Keratinocyte (primary cell): Measurements from ENCODE around the gene SPSB4. TPM values are rescaled to one million over a fixed set of nuclear protein-coding genes. Genes with fewer than 3 reads are reported as not detected.

ENCODE experiments used
- DNase-seq: peaks from one replicate; pipeline ENCODE4 v3.0.0-alpha.2; 2011; ENCODE audit warnings: low read depth, missing footprints, low spot score
- FAIRE-seq: peaks from 2 replicates; lab custom pipeline; 2011; peaks lifted over from hg19 to GRCh38; lab: Jason Lieb, UNC
- H2AFZ ChIP-seq: 2 replicates; pipeline ENCODE4 v1.6.0; 2012; ENCODE audit warnings: low read length, control low read depth, inconsistent platforms; ENCODE audit not compliant: control insufficient read depth
- H3K27ac ChIP-seq: 2 replicates; pipeline ENCODE4 v1.5.1; 2011; ENCODE audit warnings: low read length; ENCODE audit not compliant: control insufficient read depth, insufficient read depth
- H3K27me3 ChIP-seq: 3 replicates; pipeline ENCODE4 v1.6.0; 2011; ENCODE audit warnings: low read length; ENCODE audit not compliant: control insufficient read depth, insufficient read depth; ENCODE audit errors: extremely low read depth
- H3K36me3 ChIP-seq, 2 experiments: 2 replicates in 1 of 2; 3 replicates in 1 of 2; pipeline ENCODE4 v1.5.1; 2011; ENCODE audit warnings: low read length in 2 of 2, mild to moderate bottlenecking in 1 of 2; ENCODE audit not compliant: control insufficient read depth in 2 of 2, insufficient read depth in 2 of 2; ENCODE audit errors: extremely low read depth in 1 of 2
- H3K4me1 ChIP-seq: 3 replicates; pipeline ENCODE4 v1.5.1; 2011; ENCODE audit warnings: low read length; ENCODE audit not compliant: control insufficient read depth, insufficient read depth; ENCODE audit errors: extremely low read depth
- H3K4me2 ChIP-seq: 3 replicates; pipeline ENCODE4 v1.6.0; 2011; ENCODE audit warnings: low read depth, low read length; ENCODE audit not compliant: control insufficient read depth, insufficient read depth; ENCODE audit errors: extremely low read depth
- H3K4me3 ChIP-seq, 3 experiments: fragments of 200-600 bp in 1 of 3; sonication (generic) in 1 of 3; 2 replicates in 2 of 3; 3 replicates in 1 of 3; pipeline ENCODE4 v1.5.1; 2011 to 2016; ENCODE audit warnings: low read length in 3 of 3, mild to moderate bottlenecking in 3 of 3, control low read depth in 2 of 3, inconsistent platforms in 1 of 3, low read depth in 1 of 3, mixed read lengths in 1 of 3, mixed run types in 1 of 3, moderate library complexity in 1 of 3; ENCODE audit not compliant: control insufficient read depth in 2 of 3, insufficient read depth in 2 of 3; ENCODE audit errors: extremely low read depth in 1 of 3
- H3K79me2 ChIP-seq: 2 replicates; pipeline ENCODE4 v1.6.0; 2012; ENCODE audit warnings: low read length; ENCODE audit not compliant: control insufficient read depth, insufficient read depth
- H3K9ac ChIP-seq: 3 replicates; pipeline ENCODE4 v1.6.0; 2011; ENCODE audit warnings: low read length; ENCODE audit not compliant: control insufficient read depth, insufficient read depth; ENCODE audit errors: extremely low read depth
- H3K9me1 ChIP-seq: 3 replicates; pipeline ENCODE4 v1.6.0; 2011; ENCODE audit warnings: low read length; ENCODE audit not compliant: control insufficient read depth, insufficient read depth; ENCODE audit errors: extremely low read depth
- H3K9me3 ChIP-seq: 2 replicates; pipeline ENCODE4 v1.5.1; 2012; ENCODE audit warnings: low read depth, low read length; ENCODE audit not compliant: control insufficient read depth
- H4K20me1 ChIP-seq: 3 replicates; pipeline ENCODE4 v1.6.0; 2011; ENCODE audit warnings: low read length; ENCODE audit not compliant: control insufficient read depth, insufficient read depth; ENCODE audit errors: extremely low read depth
- EZH2 ChIP-seq: IDR thresholded peaks from one replicate; pipeline ENCODE4 v1.6.1; 2012; ENCODE audit warnings: inconsistent platforms, mild to moderate bottlenecking, low read length, moderate library complexity
- dilution Hi-C: fragments of 300-500 bp; cut with MboI; formaldehyde crosslinking; loops from one replicate; pipeline ENCODE4 v1.7.0; 2020; ENCODE audit warnings: low sequenced_read_pairs; ENCODE audit not compliant: extremely low pct_ligation_motif_present
- polyA plus RNA-seq, 5 experiments: library from polyadenylated mRNA; depleted of rRNA in 3 of 5; stranded (reverse) in 3 of 5; stranded (forward) in 1 of 5; unstranded in 1 of 5; fragments of >200 nt; gene quantifications; 1 replicate in 1 of 5; 2 replicates in 3 of 5; 3 replicates in 1 of 5; pipeline versions ENCODE4 v1.2.1 to v1.2.3, GENCODE V29; 2011 to 2012; ENCODE audit warnings: missing spikeins in 2 of 5, low read depth in 1 of 5, low replicate concordance in 1 of 5
- TF ChIP-seq, protein P1 (sequence below), 3 experiments: IDR thresholded peaks in 1 of 3; conservative IDR thresholded peaks in 1 of 3; optimal IDR thresholded peaks in 1 of 3; 2 replicates in 2 of 3; 3 replicates in 1 of 3; pipeline versions ENCODE3 to v1.5.1; 2011; ENCODE audit warnings: low read length in 3 of 3, mild to moderate bottlenecking in 3 of 3, moderate library complexity in 2 of 3, control low read depth in 1 of 3, inconsistent platforms in 1 of 3; ENCODE audit not compliant: insufficient read depth in 2 of 3; ENCODE audit errors: extremely low read depth in 1 of 3

Gene SPSB4
- polyA plus RNA-seq, 1 donor (not counting 4 experiments of a cell fraction or from before 2014, with no cell fraction given): not detected

DNA sequence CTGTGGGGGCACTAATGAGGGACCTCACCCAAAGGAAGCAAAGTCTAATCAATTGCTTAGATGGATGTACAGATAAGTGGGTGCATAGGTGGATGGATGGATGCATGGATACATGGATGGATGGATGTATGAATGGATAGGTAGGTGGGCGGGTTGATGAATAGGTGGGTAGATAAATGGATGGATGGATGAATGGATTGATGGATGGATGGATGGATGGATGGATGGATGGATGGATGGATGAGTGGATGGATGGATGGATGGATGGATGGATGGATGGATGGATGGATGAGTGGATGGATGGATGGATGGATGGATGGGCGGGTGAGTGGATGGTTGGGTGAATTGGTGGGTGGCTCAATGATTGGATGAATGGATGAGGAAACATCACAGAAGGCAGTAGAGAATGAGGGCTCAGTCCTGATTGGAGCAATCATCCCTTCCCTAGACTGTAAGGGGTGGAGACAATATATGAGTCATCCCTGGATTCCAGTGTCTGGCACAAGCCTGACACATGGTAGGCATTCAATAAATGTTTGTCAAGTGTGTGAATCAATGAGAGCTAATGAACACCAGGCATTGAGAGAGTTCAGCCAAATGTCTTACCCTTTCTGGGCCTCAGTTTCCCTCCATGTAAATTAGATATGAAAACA, 140.1 kb downstream of the SPSB4 start:
- H3K4me1 ChIP-seq: no peaks in the 10 kb centered on the region
- H3K4me2 ChIP-seq: no peak overlapping the region
- no peak overlapping the region for H2AFZ ChIP-seq
- dilution Hi-C loops: no loop called here
- TF ChIP-seq, protein P1, sequence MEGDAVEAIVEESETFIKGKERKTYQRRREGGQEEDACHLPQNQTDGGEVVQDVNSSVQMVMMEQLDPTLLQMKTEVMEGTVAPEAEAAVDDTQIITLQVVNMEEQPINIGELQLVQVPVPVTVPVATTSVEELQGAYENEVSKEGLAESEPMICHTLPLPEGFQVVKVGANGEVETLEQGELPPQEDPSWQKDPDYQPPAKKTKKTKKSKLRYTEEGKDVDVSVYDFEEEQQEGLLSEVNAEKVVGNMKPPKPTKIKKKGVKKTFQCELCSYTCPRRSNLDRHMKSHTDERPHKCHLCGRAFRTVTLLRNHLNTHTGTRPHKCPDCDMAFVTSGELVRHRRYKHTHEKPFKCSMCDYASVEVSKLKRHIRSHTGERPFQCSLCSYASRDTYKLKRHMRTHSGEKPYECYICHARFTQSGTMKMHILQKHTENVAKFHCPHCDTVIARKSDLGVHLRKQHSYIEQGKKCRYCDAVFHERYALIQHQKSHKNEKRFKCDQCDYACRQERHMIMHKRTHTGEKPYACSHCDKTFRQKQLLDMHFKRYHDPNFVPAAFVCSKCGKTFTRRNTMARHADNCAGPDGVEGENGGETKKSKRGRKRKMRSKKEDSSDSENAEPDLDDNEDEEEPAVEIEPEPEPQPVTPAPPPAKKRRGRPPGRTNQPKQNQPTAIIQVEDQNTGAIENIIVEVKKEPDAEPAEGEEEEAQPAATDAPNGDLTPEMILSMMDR (optimal IDR thresholded peaks at IDR 0.05 in 1 of 3, IDR thresholded peaks at IDR 0.05 in 1 of 3, conservative IDR thresholded peaks at IDR 0.05 in 1 of 3; ENCODE audit: extremely low read depth in 1 of 3, insufficient read depth in 2 of 3, low read length in 3 of 3): no peak
- TF ChIP-seq EZH2: no peak
- H3K9me3 ChIP-seq: no peaks in the 10 kb centered on the region
- no peaks in the 10 kb centered on the region for H3K36me3 ChIP-seq
- H3K9ac ChIP-seq: no peak overlapping the region
- peaks cover 9% of the 10 kb centered on the region for H3K27me3 ChIP-seq
- H3K9me1 ChIP-seq: no peaks in the 10 kb centered on the region
- peak; percentile 60 for FAIRE-seq
- H3K79me2 ChIP-seq: no peaks in the 10 kb centered on the region
- no peak overlapping the region for H3K27ac ChIP-seq
- no peaks in the 10 kb centered on the region for H4K20me1 ChIP-seq
- no peak for DNase-seq
- no peak overlapping the region for H3K4me3 ChIP-seq

DNA sequence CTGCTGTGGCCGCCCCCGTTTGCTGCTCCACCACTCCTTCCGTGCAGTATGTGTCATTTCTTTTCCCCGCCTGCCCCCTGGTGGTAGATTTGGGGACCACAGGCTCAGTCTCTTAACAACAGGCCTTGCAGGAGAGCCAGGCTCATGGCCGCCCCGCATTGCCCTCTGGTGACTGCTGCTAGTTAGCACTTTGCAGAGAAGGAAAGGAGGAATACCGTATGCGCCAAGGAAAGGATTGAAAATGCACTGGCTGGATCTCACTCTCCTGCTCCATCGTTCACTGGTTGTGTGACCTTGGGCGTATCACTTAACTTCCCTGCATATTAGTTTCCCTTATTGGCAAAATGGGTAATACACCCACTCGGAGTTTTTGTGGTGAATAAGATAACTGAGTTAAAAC, 141.2 kb downstream of the SPSB4 start:
- H3K79me2 ChIP-seq: no peaks in the 10 kb centered on the region
- peaks cover 9% of the 10 kb centered on the region for H3K27me3 ChIP-seq
- no peak overlapping the region for H3K4me2 ChIP-seq
- no peak overlapping the region for H2AFZ ChIP-seq
- no peaks in the 10 kb centered on the region for H4K20me1 ChIP-seq
- dilution Hi-C loops: no loop called here
- no peak overlapping the region for H3K4me3 ChIP-seq
- no peak overlapping the region for H3K27ac ChIP-seq
- no peaks in the 10 kb centered on the region for H3K9me3 ChIP-seq
- peak; percentile 70 for DNase-seq
- TF ChIP-seq EZH2: no peak
- TF ChIP-seq, protein P1 (optimal IDR thresholded peaks at IDR 0.05 in 1 of 3, IDR thresholded peaks at IDR 0.05 in 1 of 3, conservative IDR thresholded peaks at IDR 0.05 in 1 of 3; ENCODE audit: extremely low read depth in 1 of 3, insufficient read depth in 2 of 3, low read length in 3 of 3): peak; percentile 97 to 99 (median 97)
- FAIRE-seq: peak; percentile 88
- H3K9me1 ChIP-seq: no peaks in the 10 kb centered on the region
- H3K4me1 ChIP-seq: no peaks in the 10 kb centered on the region
- no peak overlapping the region for H3K9ac ChIP-seq
- no peaks in the 10 kb centered on the region for H3K36me3 ChIP-seq
